GM12872 (cell line): ENCODE measurements around the gene TBL1Y.

Experiments
- TF ChIP-seq, protein P1 (sequence below): IDR thresholded peaks from 3 replicates; pipeline ENCODE4 v1.5.1; 2011; ENCODE audit warnings: low read depth, mild to moderate bottlenecking, low read length, moderate library complexity; ENCODE audit not compliant: insufficient read depth

Gene TBL1Y

GRCh38 chrY:7017244-7018080, 107.0 kb downstream of the TBL1Y start:
- TF ChIP-seq, protein P1, sequence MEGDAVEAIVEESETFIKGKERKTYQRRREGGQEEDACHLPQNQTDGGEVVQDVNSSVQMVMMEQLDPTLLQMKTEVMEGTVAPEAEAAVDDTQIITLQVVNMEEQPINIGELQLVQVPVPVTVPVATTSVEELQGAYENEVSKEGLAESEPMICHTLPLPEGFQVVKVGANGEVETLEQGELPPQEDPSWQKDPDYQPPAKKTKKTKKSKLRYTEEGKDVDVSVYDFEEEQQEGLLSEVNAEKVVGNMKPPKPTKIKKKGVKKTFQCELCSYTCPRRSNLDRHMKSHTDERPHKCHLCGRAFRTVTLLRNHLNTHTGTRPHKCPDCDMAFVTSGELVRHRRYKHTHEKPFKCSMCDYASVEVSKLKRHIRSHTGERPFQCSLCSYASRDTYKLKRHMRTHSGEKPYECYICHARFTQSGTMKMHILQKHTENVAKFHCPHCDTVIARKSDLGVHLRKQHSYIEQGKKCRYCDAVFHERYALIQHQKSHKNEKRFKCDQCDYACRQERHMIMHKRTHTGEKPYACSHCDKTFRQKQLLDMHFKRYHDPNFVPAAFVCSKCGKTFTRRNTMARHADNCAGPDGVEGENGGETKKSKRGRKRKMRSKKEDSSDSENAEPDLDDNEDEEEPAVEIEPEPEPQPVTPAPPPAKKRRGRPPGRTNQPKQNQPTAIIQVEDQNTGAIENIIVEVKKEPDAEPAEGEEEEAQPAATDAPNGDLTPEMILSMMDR, result no peak

DNA sequence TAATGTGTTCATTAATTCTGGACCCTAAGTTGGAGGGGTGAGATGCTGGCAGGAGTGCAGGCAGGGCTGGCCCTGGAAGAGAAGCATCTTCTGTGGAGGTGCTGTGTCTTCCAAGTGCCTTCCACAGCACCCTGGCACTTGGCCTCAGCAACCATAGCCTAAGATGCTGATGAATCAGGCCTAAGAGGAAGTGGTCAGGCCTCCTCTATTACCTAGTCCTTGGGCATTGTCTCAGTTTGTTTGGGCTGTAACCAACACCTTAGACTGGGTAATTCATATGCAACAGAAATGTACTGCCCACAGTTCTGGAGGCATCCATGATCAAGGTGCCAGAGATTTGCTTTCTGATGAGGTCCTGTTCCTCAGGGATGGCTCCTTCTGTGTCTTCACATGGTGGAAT, 128.5 kb downstream of the TBL1Y start:
- TF ChIP-seq, protein P1, result no peak

DNA sequence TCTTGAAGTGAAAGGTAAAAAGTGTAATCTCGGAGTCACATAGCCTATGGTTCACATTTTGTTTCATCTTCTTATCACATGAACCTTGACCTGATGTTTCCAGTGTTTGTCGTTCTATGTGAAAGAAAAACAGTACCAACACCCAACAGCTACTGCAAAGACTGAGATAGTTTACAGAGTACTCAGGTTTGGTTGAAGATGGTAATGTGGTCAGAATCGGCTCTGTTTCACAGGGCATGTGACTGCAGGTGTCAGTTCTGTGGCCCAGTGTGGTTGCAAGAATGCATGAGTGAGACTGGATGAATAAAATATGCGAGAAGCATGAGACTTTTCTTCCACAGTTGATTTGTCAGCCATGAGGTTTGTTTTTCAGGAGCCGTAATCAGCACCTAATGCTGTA, 130.2 kb downstream of the TBL1Y start:
- TF ChIP-seq, protein P1, result no peak

- TF ChIP-seq, protein P1, result no peak
Measured at GRCh38 chrY:7041983-7042382, 131.5 kb downstream of the TBL1Y start.

- TF ChIP-seq, protein P1, result no peak
Measured at GRCh38 chrY:7056886-7057285, 146.4 kb downstream of the TBL1Y start.

- TF ChIP-seq, protein P1, result no peak
Measured at GRCh38 chrY:7078725-7079124, 168.2 kb downstream of the TBL1Y start.

GRCh38 chrY:7085606-7086005, 175.1 kb downstream of the TBL1Y start:
- TF ChIP-seq, protein P1, result peak; percentile 70
